IMR-90 (cell line): Measurements from ENCODE around the gene EDNRB. TPM values are rescaled to one million over a fixed set of nuclear protein-coding genes. Genes with fewer than 3 reads are reported as not detected.

Experiments used
- ATAC-seq: fragments of 200-7000 bp; cut with Tn5 transposase; 2 replicates; pipeline ENCODE4 v1.9.1; 2020; ENCODE audit warnings: low read depth, mild to moderate bottlenecking, moderate library complexity
- BruUV-seq: library from RNA; stranded (reverse); fragments of 400-500 nt; replicated peaks from 2 replicates; lab custom pipeline; 2021; lab: Mats Ljungman, UMichigan
- CTCF ChIA-PET: fragments of 300-600 bp; formaldehyde crosslinking; extraction: SDS; loops from one replicate; lab custom pipeline; 2021; ENCODE audit warnings: antibody characterized with exemption; lab: Yijun Ruan, JAX
- POLR2A ChIA-PET: fragments of 300-600 bp; sonication (Branson Sonifier 250); formaldehyde crosslinking; loops from one replicate; lab custom pipeline; 2022; ENCODE audit warnings: antibody characterized with exemption; ENCODE audit not compliant: unreplicated experiment; lab: Charles Lee
- DNase-seq: peaks from one replicate; pipeline ENCODE4 v3.0.0; 2013
- H2AFZ ChIP-seq: replicated peaks from 2 replicates; pipeline ENCODE3; 2013; ENCODE audit warnings: low read length, mild to moderate bottlenecking; ENCODE audit not compliant: poor library complexity
- H2AK5ac ChIP-seq: 2 replicates; pipeline ENCODE4 v1.6.1; 2013; ENCODE audit warnings: low read depth, low read length, inconsistent platforms
- H2AK9ac ChIP-seq: replicated peaks from 2 replicates; pipeline ENCODE3; 2013; ENCODE audit warnings: mild to moderate bottlenecking, low read depth, low read length, moderate library complexity; ENCODE audit not compliant: poor library complexity
- H2BK120ac ChIP-seq: 2 replicates; pipeline ENCODE4 v1.6.1; 2013; ENCODE audit warnings: low read depth, low read length, inconsistent platforms
- H2BK15ac ChIP-seq: 3 replicates; pipeline ENCODE4 v1.6.1; 2013; ENCODE audit warnings: low read depth, low read length, inconsistent platforms
- H2BK20ac ChIP-seq: 2 replicates; pipeline ENCODE4 v1.6.1; 2013; ENCODE audit warnings: low read depth, mild to moderate bottlenecking, inconsistent platforms, low read length, moderate library complexity
- H2BK5ac ChIP-seq: 2 replicates; pipeline ENCODE4 v1.6.1; 2013; ENCODE audit warnings: mild to moderate bottlenecking, low read depth, low read length, inconsistent platforms; ENCODE audit not compliant: poor library complexity, severe bottlenecking
- H3K14ac ChIP-seq: replicated peaks from 2 replicates; pipeline ENCODE4 v1.6.1; 2013; ENCODE audit warnings: low read depth, low read length, inconsistent platforms
- H3K18ac ChIP-seq: 2 replicates; pipeline ENCODE4 v1.6.1; 2013; ENCODE audit warnings: low read depth, low read length, control low read depth
- H3K23ac ChIP-seq: 2 replicates; pipeline ENCODE4 v1.6.1; 2013; ENCODE audit warnings: low read depth, low read length, inconsistent platforms
- H3K27ac ChIP-seq: 2 replicates; pipeline ENCODE4 v1.5.1; 2013; ENCODE audit warnings: mild to moderate bottlenecking, control low read depth, low read length; ENCODE audit not compliant: insufficient read depth
- H3K27me3 ChIP-seq: 2 replicates; pipeline ENCODE4 v1.6.1; 2013; ENCODE audit warnings: low read length; ENCODE audit not compliant: control insufficient read depth, insufficient read depth
- H3K36me3 ChIP-seq: 2 replicates; pipeline ENCODE4 v1.6.1; 2013; ENCODE audit warnings: low read length, mixed read lengths; ENCODE audit not compliant: control insufficient read depth, insufficient read depth
- H3K4ac ChIP-seq: 2 replicates; pipeline ENCODE4 v1.6.1; 2013; ENCODE audit warnings: low read depth, low read length, inconsistent platforms
- H3K4me1 ChIP-seq: 2 replicates; pipeline ENCODE4 v1.6.1; 2013; ENCODE audit warnings: low read length, mixed read lengths; ENCODE audit not compliant: control insufficient read depth, insufficient read depth
- H3K4me2 ChIP-seq: 2 replicates; pipeline ENCODE4 v1.6.1; 2013; ENCODE audit warnings: low read depth, mild to moderate bottlenecking, control low read depth, low read length, moderate library complexity
- H3K4me3 ChIP-seq: 2 replicates; pipeline ENCODE4 v1.5.1; 2013; ENCODE audit warnings: low read depth, mild to moderate bottlenecking, control low read depth, low read length, moderate library complexity; ENCODE audit not compliant: insufficient read depth
- H3K56ac ChIP-seq: 2 replicates; pipeline ENCODE4 v1.6.1; 2013; ENCODE audit warnings: low read length, inconsistent platforms; ENCODE audit not compliant: insufficient read depth; ENCODE audit errors: extremely low read depth
- H3K79me1 ChIP-seq, 2 experiments: 2 replicates each; pipeline ENCODE4 v1.6.1; 2013; ENCODE audit warnings: low read length in 2 of 2, inconsistent platforms in 1 of 2, low read depth in 1 of 2
- H3K9ac ChIP-seq: 2 replicates; pipeline ENCODE4 v1.6.1; 2013; ENCODE audit warnings: low read depth, low read length, control low read depth
- H3K9me1 ChIP-seq: 2 replicates; pipeline ENCODE4 v1.6.1; 2013; ENCODE audit warnings: low read length, inconsistent platforms; ENCODE audit not compliant: insufficient read depth
- H3K9me3 ChIP-seq: 2 replicates; pipeline ENCODE4 v1.6.1; 2013; ENCODE audit warnings: low read length; ENCODE audit not compliant: control insufficient read depth, insufficient read depth
- H4K20me1 ChIP-seq: 2 replicates; pipeline ENCODE4 v1.6.1; 2013; ENCODE audit warnings: low read length, inconsistent platforms; ENCODE audit not compliant: insufficient read depth
- H4K5ac ChIP-seq: 2 replicates; pipeline ENCODE4 v1.6.1; 2013; ENCODE audit warnings: mild to moderate bottlenecking, low read depth, low read length, control low read depth
- H4K8ac ChIP-seq, 2 experiments: 2 replicates each; pipeline ENCODE4 v1.6.1; 2013; ENCODE audit warnings: low read depth in 2 of 2, low read length in 2 of 2, control low read depth in 1 of 2, inconsistent platforms in 1 of 2
- H4K91ac ChIP-seq: 2 replicates; pipeline ENCODE4 v1.6.1; 2013; ENCODE audit warnings: low read depth, low read length, inconsistent platforms; ENCODE audit not compliant: insufficient read depth
- BHLHE40 ChIP-seq: fragments of 150-350 bp; IDR thresholded peaks from 2 replicates; pipeline ENCODE4 v1.6.1; 2016; ENCODE audit warnings: mild to moderate bottlenecking, low read depth, low read length
- CEBPB ChIP-seq: IDR thresholded peaks from 2 replicates; pipeline ENCODE4 v1.6.1; 2012; ENCODE audit warnings: low read depth, low read length, improper control_type of control experiment
- CHD1 ChIP-seq: IDR thresholded peaks from 2 replicates; pipeline ENCODE4 v1.6.1; 2012; ENCODE audit warnings: low read depth, low read length, improper control_type of control experiment
- CTCF ChIP-seq: conservative IDR thresholded peaks from 2 replicates; pipeline ENCODE4 v1.5.1; 2012; ENCODE audit warnings: mild to moderate bottlenecking, low read depth, low read length, improper control_type of control experiment
- FOS ChIP-seq: fragments of 150-350 bp; IDR thresholded peaks from 2 replicates; pipeline ENCODE4 v1.6.1; 2016; ENCODE audit warnings: low read depth, low read length
- MAFK ChIP-seq: IDR thresholded peaks from 2 replicates; pipeline ENCODE4 v1.6.1; 2012; ENCODE audit warnings: low read depth, low read length, improper control_type of control experiment
- MAZ ChIP-seq: IDR thresholded peaks from 2 replicates; pipeline ENCODE4 v1.6.1; 2012; ENCODE audit warnings: low read depth, mild to moderate bottlenecking, low read length, improper control_type of control experiment, moderate library complexity, borderline replicate concordance
- MXI1 ChIP-seq: IDR thresholded peaks from 2 replicates; pipeline ENCODE4 v1.6.1; 2012; ENCODE audit warnings: low read depth, mild to moderate bottlenecking, low read length, moderate library complexity, borderline replicate concordance
- NFE2L2 ChIP-seq: fragments of 150-350 bp; IDR thresholded peaks from 2 replicates; pipeline ENCODE4 v1.6.1; 2016; ENCODE audit warnings: low read depth, mild to moderate bottlenecking, low read length
- POLR2A ChIP-seq: IDR thresholded peaks from 2 replicates; pipeline ENCODE4 v1.6.1; 2012; ENCODE audit warnings: mild to moderate bottlenecking, low read depth, low read length
- RAD21 ChIP-seq: IDR thresholded peaks from 2 replicates; pipeline ENCODE4 v1.6.1; 2012; ENCODE audit warnings: low read length, improper control_type of control experiment
- RCOR1 ChIP-seq: IDR thresholded peaks from 2 replicates; pipeline ENCODE4 v1.6.1; 2012; ENCODE audit warnings: mild to moderate bottlenecking, low read length, improper control_type of control experiment; ENCODE audit not compliant: insufficient replicate concordance
- RFX5 ChIP-seq: IDR thresholded peaks from 2 replicates; pipeline ENCODE4 v1.8.0; 2012; ENCODE audit warnings: low read depth, mild to moderate bottlenecking, low read length, moderate library complexity
- SMC3 ChIP-seq: fragments of 150-350 bp; IDR thresholded peaks from 2 replicates; pipeline ENCODE4 v1.6.1; 2016; ENCODE audit warnings: low read depth, mild to moderate bottlenecking, antibody characterized with exemption, low read length, moderate library complexity
- USF2 ChIP-seq: fragments of 150-350 bp; IDR thresholded peaks from 2 replicates; pipeline ENCODE4 v1.6.1; 2017; ENCODE audit warnings: mild to moderate bottlenecking, antibody characterized with exemption, low read length, low read depth
- WGBS, 2 experiments: methylation state at CpG; one replicate each; pipeline versions ENCODE4 v1.1.5 to v1.1.7; 2013; ENCODE audit warnings: missing lambda C conversion rate in 2 of 2; ENCODE audit not compliant: insufficient read length in 1 of 2; ENCODE audit errors: extremely low coverage in 2 of 2; 5-methylcytosine and 5-hydroxymethylcytosine counted together
- dilution Hi-C: fragments of 300-500 bp; cut with HindIII; formaldehyde crosslinking; loops from one replicate; pipeline ENCODE4 v1.14.3; 2018; ENCODE audit warnings: low sequenced_read_pairs; ENCODE audit not compliant: unreplicated experiment
- in situ Hi-C: fragments of 300-500 bp; cut with MboI; formaldehyde crosslinking; loops from 3 replicates; pipeline ENCODE4 v1.14.3; 2019; ENCODE audit warnings: low sequenced_read_pairs, inconsistent platforms, mixed read lengths
- intact Hi-C: fragments of 100-400 bp; cut with micrococcal nuclease; formaldehyde crosslinking; loops from 2 replicates; pipeline ENCODE4 v1.10.0; 2022
- polyA plus RNA-seq, 3 experiments: library from polyadenylated mRNA; depleted of rRNA; stranded (reverse); fragments of >200 nt; gene quantifications; 2 replicates each; pipeline ENCODE4 v1.2.3, GENCODE V29; 2012; ENCODE audit warnings: low replicate concordance in 1 of 3
- total RNA-seq: library from RNA; depleted of rRNA; stranded (reverse); fragments of >200 nt; gene quantifications from 2 replicates; pipeline ENCODE4 v1.2.3, GENCODE V29; 2012
- TF ChIP-seq, protein P1 (sequence below): fragments of 150-350 bp; IDR thresholded peaks from 2 replicates; pipeline ENCODE4 v1.6.1; 2016; ENCODE audit warnings: low read depth, mild to moderate bottlenecking, low read length, moderate library complexity, borderline replicate concordance

EDNRB gene
- total and polyA plus RNA-seq, 2 of the 4 experiments (the other 2 are of a cell fraction): under 0.01 to 0.09 TPM

GRCh38 chr13:77903435-77903834 is 15.2 kb downstream of the EDNRB start:
- no peaks in the 10 kb centered on the region for H4K20me1 ChIP-seq
- H4K5ac ChIP-seq: no peak overlapping the region
- H2BK120ac ChIP-seq: no peak overlapping the region
- no peak overlapping the region for H2AK5ac ChIP-seq
- H3K56ac ChIP-seq: no peak overlapping the region
- no peak overlapping the region for H2BK5ac ChIP-seq
- H3K14ac ChIP-seq: no peak overlapping the region
- H3K9ac ChIP-seq: no peak overlapping the region
- no peak overlapping the region for H2BK20ac ChIP-seq
- no peak for ATAC-seq
- H3K4me2 ChIP-seq: no peak overlapping the region
- H3K27ac ChIP-seq: no peak overlapping the region
- no peak overlapping the region for H3K4me3 ChIP-seq
- ChIA-PET POLR2A (no interaction called here), CTCF (interaction anchor here (0.9 to 1.3 kb wide), 3 partner anchors 10 to 93 kb away, joined by 3 read pairs; no protein-coding TSS in a partner anchor)
- no CpG with 5 or more reads among the region's 1 CpG for WGBS, 2 experiments
- peaks cover 4% of the 10 kb centered on the region; the same call in 1 of the 2 replicates for H3K36me3 ChIP-seq
- no peak overlapping the region for H2AFZ ChIP-seq
- no peak overlapping the region for H3K23ac ChIP-seq
- H3K9me3 ChIP-seq: peaks cover 3% of the 10 kb centered on the region; the same call in 1 of the 2 replicates
- H4K8ac ChIP-seq: no peak overlapping the region
- no peaks in the 10 kb centered on the region for H3K4me1 ChIP-seq
- H2BK15ac ChIP-seq: no peak overlapping the region
- H2AK9ac ChIP-seq: no peak overlapping the region
- no TSS peak for BruUV-seq
- DNase-seq: no peak
- no peaks in the 10 kb centered on the region for H3K79me1 ChIP-seq
- no peak overlapping the region for H3K4ac ChIP-seq
- in situ Hi-C loops (no loop called here), dilution Hi-C loops (no loop called here), intact Hi-C loops (no loop called here)
- no peak overlapping the region for H4K91ac ChIP-seq
- no peak overlapping the region for H3K18ac ChIP-seq
- no peaks in the 10 kb centered on the region for H3K27me3 ChIP-seq
- H3K9me1 ChIP-seq: no peaks in the 10 kb centered on the region
- TF ChIP-seq SMC3 (no peak), FOS (no peak), BHLHE40 (no peak), MXI1 (no peak), POLR2A (no peak), RFX5 (no peak), MAFK (no peak), CEBPB (no peak), CHD1 (no peak), NFE2L2 (no peak), RAD21 (no peak), USF2 (no peak), CTCF (no peak), MAZ (no peak), RCOR1 (no peak)
- TF ChIP-seq, protein P1, sequence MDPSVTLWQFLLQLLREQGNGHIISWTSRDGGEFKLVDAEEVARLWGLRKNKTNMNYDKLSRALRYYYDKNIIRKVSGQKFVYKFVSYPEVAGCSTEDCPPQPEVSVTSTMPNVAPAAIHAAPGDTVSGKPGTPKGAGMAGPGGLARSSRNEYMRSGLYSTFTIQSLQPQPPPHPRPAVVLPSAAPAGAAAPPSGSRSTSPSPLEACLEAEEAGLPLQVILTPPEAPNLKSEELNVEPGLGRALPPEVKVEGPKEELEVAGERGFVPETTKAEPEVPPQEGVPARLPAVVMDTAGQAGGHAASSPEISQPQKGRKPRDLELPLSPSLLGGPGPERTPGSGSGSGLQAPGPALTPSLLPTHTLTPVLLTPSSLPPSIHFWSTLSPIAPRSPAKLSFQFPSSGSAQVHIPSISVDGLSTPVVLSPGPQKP: no peak
